Activated CD4-positive, alpha-beta T cell treated with anti-CD3 and anti-CD28 coated beads, Interleukin-2, amount 50 U/mL, for 4 hours (primary cell): Measurements from ENCODE around the gene SMOC2.

Experiments used
- DNase-seq, 2 experiments: peaks; one replicate each; pipeline ENCODE4 v3.0.0-alpha.2; 2020

The SMOC2 gene

GRCh38 chr6:168634541-168635328, 193.8 kb downstream of the SMOC2 start:
- DNase-seq, result no peak

DNA sequence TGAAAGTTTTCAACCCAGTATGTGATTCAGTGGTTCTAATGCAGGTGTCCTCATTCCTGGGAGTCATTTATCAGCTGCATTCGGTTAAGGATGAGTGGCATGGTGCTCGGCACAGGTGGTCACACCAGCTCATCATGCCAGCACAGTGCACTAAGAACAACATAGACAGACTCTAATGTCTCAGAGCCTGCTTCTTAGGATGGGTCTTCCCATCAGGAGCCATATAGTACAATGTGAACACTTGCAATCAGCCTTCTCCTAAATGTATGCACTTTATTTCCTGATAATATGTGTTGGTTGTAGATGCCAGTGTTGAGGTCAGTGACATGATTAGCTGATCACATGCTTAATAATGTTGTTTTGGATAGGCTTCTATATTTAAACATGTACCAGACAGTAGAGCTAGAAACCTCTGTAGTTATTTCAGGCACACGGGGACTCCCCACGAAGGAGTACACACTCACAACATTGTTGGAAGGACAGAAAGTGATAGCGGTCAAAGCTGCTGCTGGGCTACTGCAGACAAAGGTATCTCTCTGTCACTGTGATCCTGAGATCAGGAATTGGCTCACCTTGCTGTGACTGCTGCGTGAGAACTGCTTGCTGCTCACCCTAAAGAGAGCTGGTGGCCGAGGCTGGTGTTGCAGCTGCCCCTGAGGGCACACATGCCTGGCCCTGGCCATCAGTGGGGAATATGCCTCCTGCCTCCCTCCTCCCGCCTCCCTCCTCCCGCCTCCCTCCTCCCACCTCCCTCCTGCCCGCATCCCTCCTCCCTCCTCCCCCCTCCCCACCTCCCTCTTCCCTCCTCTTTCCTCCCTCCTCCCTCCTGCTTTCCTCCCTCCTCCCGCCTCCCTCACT, 195.4 kb downstream of the SMOC2 start:
- DNase-seq, result no peak

- DNase-seq, result no peak
Observed at GRCh38 chr6:168637834-168638233, 196.8 kb downstream of the SMOC2 start.

DNA sequence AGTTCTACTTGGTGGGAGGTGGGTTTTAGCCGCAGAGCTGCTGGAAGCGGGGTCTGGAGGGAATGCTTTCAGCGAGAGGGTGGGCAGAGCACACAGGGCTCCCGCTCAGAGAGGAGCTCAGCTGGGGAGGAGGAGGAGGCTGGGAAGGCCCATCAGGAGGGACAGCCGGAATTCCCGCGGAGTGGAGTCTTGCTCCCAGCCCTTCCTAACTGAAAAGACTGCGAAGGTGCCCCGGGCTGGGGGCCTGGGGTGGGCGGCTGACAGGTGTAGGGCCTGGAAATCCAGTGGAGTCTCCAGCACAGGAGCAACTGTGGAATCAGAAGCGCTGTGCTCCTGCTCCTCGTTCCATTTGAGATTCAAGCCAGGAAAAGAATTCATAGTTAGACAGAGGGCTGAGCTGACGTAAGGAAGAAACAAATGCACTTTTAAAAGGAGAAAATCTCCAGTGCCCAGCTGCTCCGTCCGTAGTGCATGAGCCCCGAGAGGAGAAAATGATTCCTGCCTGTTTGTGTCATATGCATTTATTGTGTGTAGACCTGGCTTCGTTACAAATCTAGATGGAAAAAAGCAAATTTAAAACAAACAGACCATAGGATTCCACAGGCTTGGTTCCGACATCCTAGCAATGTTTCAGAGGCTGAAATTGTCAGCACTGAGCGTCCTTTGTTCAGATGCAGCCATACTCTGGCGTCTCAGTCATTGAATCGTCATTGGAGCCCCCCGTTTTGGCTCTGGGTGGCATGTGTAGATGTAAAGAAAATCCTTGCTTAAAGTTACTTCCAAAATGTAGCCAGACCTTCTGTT, 197.7 kb downstream of the SMOC2 start:
- DNase-seq, result no peak

DNA sequence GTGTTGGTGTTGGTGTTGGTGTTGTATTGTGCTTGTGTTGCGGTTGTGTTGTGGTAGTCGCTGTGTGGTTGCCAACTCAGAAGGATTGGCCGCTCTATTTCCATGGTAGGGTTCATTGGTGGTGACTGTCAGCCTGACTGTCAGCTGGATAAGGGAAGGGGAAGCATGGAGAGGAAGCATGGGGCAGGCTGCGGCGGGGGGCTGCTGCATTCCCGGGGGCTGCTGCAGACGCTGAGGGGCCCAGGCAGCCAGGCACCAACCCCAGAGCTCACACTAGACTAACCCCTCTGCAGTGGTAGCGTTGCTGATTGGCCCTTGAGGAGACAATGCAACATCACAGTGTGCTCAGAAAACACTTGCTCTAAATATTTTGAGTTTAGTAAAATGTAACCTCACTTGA, 199.2 kb downstream of the SMOC2 start:
- DNase-seq, result no peak

DNA sequence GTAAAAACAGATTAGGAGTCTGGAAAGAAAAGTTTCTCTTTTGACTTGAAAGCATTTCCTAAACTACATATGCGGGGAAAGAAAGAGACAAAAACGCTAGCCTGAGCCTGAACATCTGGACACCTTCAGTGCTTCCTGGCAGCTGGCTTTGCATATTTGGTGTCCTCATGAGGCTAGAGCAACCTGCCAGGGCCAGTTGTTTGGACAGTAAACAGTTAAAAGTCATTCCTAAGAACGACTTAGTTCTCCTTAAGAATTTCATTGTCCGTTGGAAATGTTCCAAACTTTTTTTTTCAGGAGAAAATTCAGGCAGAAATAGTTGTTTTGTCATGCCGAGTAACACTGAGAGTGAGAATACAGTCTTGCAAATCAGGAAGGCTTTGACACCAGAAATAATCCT, 199.8 kb downstream of the SMOC2 start:
- no peak for DNase-seq

DNA sequence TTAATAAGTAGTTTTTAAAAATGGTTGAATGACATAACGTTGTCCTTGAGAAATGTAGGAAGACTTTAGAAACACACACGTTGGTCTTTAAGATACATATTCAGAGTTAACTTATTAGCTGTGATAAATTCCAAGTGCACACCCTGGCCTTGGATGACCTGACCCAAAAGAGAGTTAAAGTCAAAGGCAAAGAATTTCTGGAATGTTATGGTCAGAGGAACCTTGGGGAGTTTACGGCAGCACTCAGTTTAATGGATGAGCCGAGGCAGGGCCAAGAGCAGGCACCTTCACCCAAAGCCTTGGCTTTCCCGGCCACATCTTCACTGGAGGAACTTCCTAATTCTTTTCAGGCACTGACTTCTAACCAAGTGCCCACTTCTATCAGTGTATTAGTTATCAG, 200.5 kb downstream of the SMOC2 start:
- DNase-seq, result no peak

- no peak for DNase-seq
Observed at GRCh38 chr6:168643401-168643800, 202.4 kb downstream of the SMOC2 start.

GRCh38 chr6:168645326-168645725, 204.3 kb downstream of the SMOC2 start:
- DNase-seq, result no peak

GRCh38 chr6:168647271-168647670, 206.3 kb downstream of the SMOC2 start:
- no peak for DNase-seq

DNA sequence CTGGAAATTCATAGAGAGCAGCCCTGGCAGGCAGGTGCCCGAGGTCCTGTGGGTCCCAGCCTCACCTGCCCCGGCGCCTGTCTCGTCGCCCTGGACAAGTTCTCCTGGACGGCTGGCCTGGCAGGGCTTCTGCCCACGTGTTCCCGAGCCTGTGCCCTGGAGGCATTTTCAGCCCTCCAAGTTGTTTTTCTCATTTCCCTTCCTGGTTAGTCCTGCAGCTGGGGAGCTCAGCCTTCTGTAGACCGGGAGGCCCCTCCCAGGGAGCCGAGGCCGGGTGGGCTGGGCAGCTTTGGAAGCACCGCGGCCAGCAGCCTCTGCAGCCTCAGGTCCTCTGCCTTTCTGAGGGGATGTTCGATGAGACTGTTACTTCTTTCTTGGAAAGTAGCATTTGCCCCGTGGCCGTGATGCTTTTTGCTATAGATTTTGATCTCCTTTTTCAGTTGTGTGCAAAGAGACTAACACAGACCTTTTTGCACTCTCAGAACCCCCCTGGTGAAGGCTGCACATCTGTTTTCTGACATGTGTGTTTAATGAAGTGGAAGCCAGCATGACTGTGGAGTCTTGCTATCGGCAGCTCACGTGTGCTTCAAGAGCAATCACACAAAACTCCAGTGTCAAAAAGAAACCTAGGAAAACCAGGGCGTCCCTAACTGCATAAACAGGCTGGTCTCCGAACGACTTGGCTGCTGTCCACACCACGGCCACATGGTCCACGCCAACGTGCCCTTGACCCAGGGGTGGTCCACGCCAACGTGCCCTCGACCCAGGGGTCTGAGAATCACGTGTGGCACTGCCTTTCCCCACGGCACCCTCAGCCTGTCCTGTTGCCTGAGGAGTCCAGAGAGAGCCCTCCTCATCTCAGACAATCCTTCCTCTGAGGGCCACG, 207.5 kb downstream of the SMOC2 start:
- no peak for DNase-seq

DNA sequence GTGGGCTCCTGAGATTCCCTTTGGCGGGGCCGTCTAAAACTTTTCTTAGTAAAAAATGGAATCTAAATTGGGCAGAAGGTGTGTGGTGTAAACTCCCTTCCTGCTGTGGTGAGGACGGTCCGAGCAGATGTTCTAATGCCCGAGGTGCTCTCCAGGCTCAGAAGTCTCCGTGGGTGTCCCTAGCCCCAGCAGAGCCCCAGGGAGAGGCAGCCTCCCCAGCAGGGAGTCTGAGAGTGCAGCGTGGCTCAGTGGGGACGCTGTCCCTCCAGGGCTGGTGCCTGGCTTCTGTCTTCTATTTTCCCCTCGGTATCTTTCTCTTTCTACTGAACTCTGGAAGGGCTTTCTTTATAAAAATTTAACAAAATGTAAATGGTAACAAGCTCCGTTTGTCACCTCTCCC, 208.2 kb downstream of the SMOC2 start:
- DNase-seq, result no peak

DNA sequence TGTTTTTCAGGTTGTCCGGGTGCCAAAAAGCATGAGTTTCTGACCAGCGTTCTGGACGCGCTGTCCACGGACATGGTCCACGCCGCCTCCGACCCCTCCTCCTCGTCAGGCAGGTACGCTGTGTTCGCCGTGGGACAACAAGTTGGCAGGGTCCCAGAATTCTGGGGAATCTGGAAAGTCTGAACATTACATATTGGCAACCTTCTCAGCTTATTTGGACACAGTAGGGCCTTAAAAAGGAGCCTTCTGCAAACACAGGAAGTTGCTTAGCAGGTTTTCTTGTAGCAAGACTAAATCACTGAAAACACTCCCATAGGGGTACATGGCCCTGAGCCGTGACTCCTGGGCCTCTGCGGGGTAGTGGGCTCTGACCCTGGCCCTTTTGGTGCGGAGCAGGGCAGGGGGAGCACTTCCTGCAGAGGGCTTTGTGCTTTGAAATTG, 209.7 kb downstream of the SMOC2 start:
- DNase-seq, result no peak

- no peak for DNase-seq
Observed at GRCh38 chr6:168655462-168656152, 214.6 kb downstream of the SMOC2 start.

- DNase-seq, result no peak
Observed at GRCh38 chr6:168658059-168658458, 217.1 kb downstream of the SMOC2 start.

DNA sequence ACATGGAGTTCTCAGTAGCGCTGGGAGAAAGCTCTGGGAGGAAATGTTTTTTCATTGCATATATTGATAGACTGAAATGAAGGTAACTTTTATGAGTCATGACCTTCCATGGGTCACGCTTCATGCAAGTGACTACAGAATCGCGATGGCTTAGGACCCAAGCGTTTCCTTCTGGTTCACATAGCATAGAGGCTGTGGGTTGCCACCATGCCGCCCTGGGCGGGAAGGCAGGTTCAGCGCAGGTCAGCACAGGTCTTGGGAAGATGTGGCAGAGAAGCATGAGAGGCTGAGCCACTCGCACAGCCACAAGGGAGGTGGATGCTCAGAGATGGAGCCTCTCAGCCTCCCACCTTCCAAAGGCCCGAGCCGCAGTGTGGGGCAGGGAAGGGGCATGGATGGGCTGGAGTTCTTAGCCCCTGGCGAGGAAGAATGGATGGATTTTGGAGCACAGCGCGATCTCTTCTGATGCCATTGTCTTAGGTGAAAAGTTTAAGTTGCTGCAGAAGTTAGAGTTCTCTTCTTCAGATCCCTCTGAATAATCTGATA, 219.5 kb downstream of the SMOC2 start:
- no peak for DNase-seq

GRCh38 chr6:168662301-168662936, 221.4 kb downstream of the SMOC2 start:
- DNase-seq, result no peak

DNA sequence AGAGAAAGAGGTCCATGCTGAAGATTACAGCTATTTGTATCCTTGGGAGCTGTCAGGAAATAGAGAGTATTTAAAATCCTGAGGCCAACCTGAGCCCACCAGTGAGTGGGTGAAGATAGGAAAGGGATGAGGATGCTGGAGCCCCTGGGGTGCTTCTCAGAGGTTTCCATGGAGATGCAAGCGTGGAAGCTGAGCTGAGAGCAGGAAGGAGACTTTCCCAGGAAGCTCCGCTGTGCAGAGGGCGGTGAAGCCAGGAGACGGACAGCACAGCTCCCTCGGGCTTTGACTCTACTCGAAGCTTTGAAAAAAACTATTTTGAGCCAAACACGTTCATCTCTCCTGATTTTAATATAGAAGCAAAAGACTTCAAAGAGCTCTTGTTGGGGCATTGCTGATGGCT, 222.1 kb downstream of the SMOC2 start:
- no peak for DNase-seq

DNA sequence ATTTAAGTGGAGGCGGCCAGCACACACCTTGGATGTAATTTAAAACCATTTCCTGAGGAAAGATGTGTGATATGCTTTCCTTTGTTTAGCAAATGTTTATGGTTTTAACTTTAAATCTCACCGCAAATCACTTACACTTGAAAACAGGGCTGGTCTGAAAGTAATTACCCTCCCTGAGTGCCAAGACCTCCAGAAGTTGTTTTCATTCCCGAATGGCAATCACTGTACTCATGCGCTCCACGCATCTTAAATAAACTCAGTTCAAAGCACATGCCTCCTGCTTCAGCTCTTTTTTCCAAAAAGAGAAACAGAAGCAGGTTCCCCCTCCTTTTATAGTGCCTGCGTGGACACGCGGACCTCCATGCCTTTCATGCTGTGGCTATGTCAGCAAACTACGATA, 224.0 kb downstream of the SMOC2 start:
- no peak for DNase-seq

- no peak for DNase-seq
Observed at GRCh38 chr6:168666170-168666569, 225.2 kb downstream of the SMOC2 start.
